NCI-H526 (cell line): ENCODE measurements around the gene GDPD4.

Source experiments
- DNase-seq, 2 experiments: peaks; one replicate each; lab custom pipeline; 2025; lab: John Stamatoyannopoulos, UW

GDPD4 gene

GRCh38 chr11:77190331-77191075 is 111.0 kb downstream of the GDPD4 start:
- DNase-seq, result peak in 1 of 2 experiments; percentile 10

DNA sequence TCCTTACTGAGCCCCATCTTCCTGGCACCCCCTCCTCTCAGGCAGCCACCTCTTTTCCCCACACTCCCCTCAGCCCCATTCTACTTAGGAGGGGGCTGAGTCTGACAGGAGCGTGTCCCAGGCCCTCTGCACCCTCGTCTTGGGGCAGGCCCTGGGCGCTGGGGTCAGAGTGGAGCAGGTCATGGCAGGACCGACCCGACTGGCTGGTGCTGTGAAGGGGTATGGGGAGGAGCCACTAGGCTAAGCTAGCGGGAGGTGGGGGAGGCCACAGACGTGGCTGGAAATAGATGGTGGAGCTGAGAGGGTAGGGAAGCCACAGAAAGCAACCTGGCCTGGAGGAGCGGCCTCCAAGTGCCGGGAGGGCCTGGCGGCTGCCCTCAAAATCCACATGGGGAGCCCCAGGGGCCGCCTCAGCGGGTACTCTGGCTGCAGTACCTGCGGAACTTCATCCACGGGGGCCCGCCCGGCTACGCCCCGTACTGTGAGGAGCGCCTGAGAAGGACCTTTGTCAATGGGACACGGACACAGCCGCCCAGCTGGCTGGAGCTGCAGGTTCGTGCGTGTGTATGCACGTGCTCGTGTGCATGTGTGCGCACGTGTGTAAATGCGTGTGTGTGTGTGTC is 111.8 kb downstream of the GDPD4 start:
- DNase-seq, result no peak

DNA sequence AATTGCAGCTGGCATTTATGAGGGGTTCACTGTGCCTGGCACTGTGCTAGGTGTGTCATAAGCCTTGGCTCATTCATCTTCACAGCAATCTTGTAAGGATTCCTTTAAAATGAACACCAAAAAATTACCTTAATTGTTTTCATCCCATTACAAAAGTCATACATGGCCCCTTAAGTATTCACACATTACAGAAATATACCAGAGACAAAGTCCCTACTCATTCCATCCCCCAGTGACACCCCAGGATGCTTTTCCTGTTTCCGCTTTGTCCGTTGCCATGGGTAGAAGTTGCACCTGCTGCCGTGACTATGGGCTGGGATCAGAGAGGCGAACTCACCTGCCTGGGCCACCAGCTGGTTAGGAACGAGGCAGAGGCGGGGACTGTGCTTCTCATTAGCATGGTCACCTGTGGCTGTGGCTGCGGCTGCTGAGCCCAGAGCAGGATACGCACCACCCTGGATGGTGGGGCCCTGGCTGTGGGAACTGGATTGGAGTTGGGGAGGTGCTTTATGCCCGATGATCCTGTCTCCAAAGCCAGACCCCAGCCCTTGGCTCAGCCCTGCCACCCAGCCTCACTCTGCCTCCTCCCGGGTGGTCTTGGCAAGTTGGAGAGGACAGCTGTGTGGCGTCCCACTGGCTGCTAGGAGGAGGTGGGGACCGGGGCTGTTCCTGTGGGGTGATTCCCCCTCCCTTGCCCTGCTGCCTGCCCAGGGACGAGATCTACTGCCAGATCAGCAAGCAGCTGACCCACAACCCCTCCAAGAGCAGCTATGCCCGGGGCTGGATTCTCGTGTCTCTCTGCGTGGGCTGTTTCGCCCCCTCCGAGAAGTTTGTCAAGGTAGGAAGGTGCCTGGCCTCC is 112.6 kb downstream of the GDPD4 start:
- DNase-seq, result peak; percentile 59 to 85

DNA sequence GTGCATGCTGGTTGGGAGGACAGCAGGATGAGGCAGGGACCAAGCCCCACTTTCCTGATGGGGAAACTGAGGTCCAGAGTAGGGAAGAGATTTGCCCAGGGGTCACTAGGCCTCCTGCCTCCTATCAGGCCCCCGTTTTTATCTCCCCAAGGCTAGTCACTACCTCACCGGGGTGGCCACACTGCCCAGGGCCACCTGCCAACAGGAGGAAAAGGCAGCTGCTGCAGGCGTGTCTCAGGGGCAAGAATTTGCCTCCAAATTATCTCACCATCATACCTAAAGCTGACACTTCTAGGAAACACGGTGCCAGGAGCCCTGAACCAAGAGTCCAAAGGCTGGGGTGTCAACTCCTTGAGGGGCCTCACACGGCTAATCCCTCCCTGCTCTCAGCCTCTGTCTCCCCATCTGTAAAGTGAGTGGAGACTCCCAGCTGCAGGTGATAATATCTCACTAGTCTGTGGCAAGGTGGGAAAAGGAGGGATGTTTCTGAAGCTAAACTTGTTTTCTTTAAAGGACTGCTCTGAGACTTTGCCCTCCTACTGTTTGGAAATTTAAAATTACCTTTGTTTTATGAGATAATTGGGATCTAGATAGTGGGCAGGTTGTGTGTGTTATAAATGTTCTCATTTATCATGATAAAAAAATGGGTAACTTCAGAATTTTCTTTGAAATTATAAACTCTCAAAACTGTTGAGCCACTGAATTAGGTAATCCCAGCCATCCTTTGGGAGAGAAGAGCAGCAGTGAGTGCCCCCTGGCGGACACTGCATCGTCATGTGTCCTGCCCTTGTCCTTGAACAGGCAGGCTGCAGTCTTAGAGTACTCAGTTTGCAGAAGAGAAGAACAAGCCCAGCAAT is 113.5 kb downstream of the GDPD4 start:
- peak; percentile 57 to 92 for DNase-seq

DNA sequence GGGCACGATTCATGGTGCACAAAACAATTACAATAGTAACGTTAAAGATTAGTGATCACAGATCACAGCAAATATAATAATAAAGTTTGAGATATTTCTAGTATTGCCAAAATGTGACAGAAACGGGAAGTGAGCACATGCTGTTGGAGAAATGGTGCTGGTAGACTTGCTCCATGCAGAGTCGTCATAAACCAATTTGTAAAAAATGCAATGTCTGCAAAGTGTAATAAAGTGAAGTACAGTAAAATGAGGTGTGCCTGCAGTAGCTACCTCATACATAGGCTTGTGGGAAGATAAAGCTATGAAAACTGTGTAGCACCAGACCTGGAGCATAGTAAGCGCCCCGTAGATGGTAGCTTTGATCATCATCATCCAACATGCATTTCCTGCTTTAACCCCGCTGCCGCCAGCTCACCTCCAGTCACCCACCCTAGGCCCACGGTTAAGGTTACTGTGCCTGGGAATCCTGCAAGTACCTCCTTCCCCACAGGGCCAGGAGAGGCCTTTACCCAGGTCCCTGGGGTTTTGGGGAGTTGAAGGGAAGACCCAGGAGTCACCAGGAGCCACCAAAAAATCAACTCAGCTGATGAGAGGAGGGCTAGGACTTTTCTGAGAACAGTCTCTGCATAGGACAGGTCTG is 114.3 kb downstream of the GDPD4 start:
- no peak for DNase-seq

GRCh38 chr11:77186302-77186701 is 115.2 kb downstream of the GDPD4 start:
- DNase-seq, result no peak

GRCh38 chr11:77184136-77184860 is 117.2 kb downstream of the GDPD4 start:
- DNase-seq, result no peak

GRCh38 chr11:77183431-77183984 is 118.0 kb downstream of the GDPD4 start:
- no peak for DNase-seq

DNA sequence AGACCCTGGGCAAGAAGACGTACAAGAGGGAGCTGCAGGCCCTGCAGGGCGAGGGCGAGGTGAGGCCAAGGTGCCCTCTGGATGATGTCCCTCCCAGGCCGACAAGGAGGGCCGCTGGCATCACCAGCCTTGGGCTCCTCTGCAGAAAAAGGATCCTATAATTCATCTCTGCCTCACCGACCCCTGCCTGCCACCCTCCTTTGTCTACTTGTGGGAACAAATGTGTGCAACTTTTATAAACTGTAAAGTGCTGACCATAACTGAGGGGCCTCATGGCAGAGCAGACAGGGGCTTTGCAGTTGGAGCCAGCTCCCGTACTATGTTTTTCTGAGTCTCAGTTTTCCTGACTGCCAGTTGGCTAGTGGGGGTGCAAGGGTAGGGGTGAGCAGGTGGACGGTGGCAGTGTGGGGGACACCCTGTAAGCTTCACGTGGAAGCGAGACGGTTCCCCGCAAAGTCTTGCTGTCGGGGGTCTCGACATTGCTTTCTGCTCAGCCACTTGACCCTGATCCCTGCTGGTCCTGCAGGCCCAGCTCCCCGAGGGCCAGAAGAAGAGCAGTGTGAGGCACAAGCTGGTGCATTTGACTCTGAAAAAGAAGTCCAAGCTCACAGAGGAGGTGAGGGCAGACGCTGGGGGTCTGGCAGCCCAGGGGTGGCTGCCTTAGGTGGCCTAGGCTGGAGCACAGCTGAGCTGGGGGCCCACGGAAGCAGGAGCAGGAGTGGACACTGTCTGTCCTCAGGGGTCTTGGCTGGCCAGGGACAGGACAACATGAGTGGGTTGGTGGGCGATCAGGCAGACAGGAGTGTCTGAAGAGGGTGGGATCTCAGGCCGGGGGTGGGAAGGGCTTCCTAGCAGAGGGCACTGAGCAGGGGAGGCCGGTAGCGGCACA is 118.7 kb downstream of the GDPD4 start:
- no peak for DNase-seq

DNA sequence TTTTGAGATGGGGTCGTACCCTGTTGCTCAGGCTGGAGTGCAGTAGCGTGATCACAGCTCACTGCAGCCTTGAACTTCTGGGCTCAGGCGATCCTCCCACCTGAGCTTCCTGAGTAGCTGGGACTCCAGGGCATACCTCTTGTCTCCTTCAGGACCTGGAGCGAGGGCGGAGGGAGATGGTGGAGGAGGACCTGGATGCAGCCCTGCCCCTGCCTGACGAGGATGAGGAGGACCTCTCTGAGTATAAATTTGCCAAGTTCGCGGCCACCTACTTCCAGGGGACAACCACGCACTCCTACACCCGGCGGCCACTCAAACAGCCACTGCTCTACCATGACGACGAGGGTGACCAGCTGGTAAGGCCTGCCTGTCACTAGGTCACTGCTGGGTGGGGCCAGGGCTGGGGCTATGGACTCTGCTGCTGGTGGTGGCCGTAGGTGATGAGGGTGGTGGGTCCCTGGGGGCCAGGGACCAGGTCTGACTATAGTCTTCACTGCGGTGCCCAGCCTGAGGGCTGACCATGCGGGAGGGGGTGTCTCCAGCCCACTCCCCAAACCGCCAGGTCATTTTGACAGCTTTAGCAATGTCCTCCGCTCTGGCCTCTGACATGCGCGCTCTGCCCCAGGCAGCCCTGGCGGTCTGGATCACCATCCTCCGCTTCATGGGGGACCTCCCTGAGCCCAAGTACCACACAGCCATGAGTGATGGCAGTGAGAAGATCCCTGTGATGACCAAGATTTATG is 119.5 kb downstream of the GDPD4 start:
- DNase-seq, result no peak

GRCh38 chr11:77181226-77181625 is 120.3 kb downstream of the GDPD4 start:
- DNase-seq, result no peak

GRCh38 chr11:77180346-77180745 is 121.1 kb downstream of the GDPD4 start:
- no peak for DNase-seq

- no peak for DNase-seq
Observed at GRCh38 chr11:77179681-77180080, 121.8 kb downstream of the GDPD4 start.

GRCh38 chr11:77179048-77179447 is 122.4 kb downstream of the GDPD4 start:
- no peak for DNase-seq

- DNase-seq, result no peak
Observed at GRCh38 chr11:77178150-77178549, 123.3 kb downstream of the GDPD4 start.

- no peak for DNase-seq
Observed at GRCh38 chr11:77176996-77177395, 124.5 kb downstream of the GDPD4 start.

- DNase-seq, result peak; percentile 42 to 79
Observed at GRCh38 chr11:77175869-77176539, 125.5 kb downstream of the GDPD4 start.
